DOHH2 (cell line): ENCODE results near the gene MDN1.

Experiments
- H3F3A ChIP-seq: fragments of 200-600 bp; sonication (generic), shearing (Covaris generic); 2 replicates; pipeline ENCODE4 v1.6.0; 2016; ENCODE audit warnings: antibody characterized with exemption, mild to moderate bottlenecking; ENCODE audit not compliant: control insufficient read depth, insufficient read depth
- H3K27ac ChIP-seq: fragments of 200-600 bp; sonication (generic); 2 replicates; pipeline ENCODE4 v1.5.1; 2014; ENCODE audit warnings: low read depth, mild to moderate bottlenecking, low read length, moderate library complexity
- H3K27me3 ChIP-seq: fragments of 200-600 bp; sonication (generic); 2 replicates; pipeline ENCODE4 v1.6.1; 2014; ENCODE audit warnings: mild to moderate bottlenecking, low read length, mixed read lengths; ENCODE audit not compliant: control insufficient read depth
- H3K36me3 ChIP-seq: fragments of 200-600 bp; sonication (generic); 2 replicates; pipeline ENCODE4 v1.6.1; 2014; ENCODE audit warnings: mild to moderate bottlenecking, low read length, moderate library complexity, mixed read lengths; ENCODE audit not compliant: control insufficient read depth
- H3K4me1 ChIP-seq: fragments of 200-600 bp; sonication (generic); 2 replicates; pipeline ENCODE4 v1.6.1; 2014; ENCODE audit warnings: mild to moderate bottlenecking, low read length, mixed read lengths; ENCODE audit not compliant: control insufficient read depth
- H3K4me2 ChIP-seq: fragments of 200-600 bp; sonication (generic); 2 replicates; pipeline ENCODE4 v1.6.0; 2014; ENCODE audit warnings: mild to moderate bottlenecking, low read length, moderate library complexity
- H3K4me3 ChIP-seq: fragments of 200-600 bp; sonication (generic); 2 replicates; pipeline ENCODE4 v1.5.1; 2014; ENCODE audit warnings: mild to moderate bottlenecking, low read length, mixed read lengths
- H3K79me2 ChIP-seq: fragments of 200-600 bp; sonication (generic); 2 replicates; pipeline ENCODE4 v1.6.1; 2014; ENCODE audit warnings: mild to moderate bottlenecking, low read length, mixed read lengths; ENCODE audit not compliant: control insufficient read depth
- H3K9me2 ChIP-seq: fragments of 200-600 bp; sonication (generic); replicated peaks from 2 replicates; pipeline ENCODE4 v1.6.1; 2014; ENCODE audit warnings: mild to moderate bottlenecking, low read length, mixed read lengths; ENCODE audit not compliant: control insufficient read depth
- H3K9me3 ChIP-seq: fragments of 200-600 bp; sonication (generic); 2 replicates; pipeline ENCODE4 v1.6.1; 2014; ENCODE audit warnings: antibody characterized with exemption, low read length, mixed read lengths; ENCODE audit not compliant: control insufficient read depth, insufficient read depth
- H4K20me1 ChIP-seq: fragments of 200-600 bp; sonication (generic); 2 replicates; pipeline ENCODE4 v1.6.0; 2014; ENCODE audit warnings: low read depth, mild to moderate bottlenecking, antibody characterized with exemption, low read length, moderate library complexity; ENCODE audit not compliant: control insufficient read depth, insufficient read depth
- CTCF ChIP-seq: fragments of 200-600 bp; sonication (generic); IDR thresholded peaks from one replicate; pipeline ENCODE4 v1.5.1; 2014; ENCODE audit warnings: antibody characterized with exemption, mild to moderate bottlenecking, low read depth, low read length; ENCODE audit not compliant: poor library complexity, severe bottlenecking
- EZH2phosphoT487 ChIP-seq: fragments of 200-600 bp; sonication (generic); IDR thresholded peaks from 2 replicates; pipeline ENCODE4 v1.6.1; 2017; ENCODE audit warnings: borderline replicate concordance, mild to moderate bottlenecking, antibody characterized with exemption, low read length, moderate library complexity, mixed read lengths

MDN1 gene

GRCh38 chr6:89682991-89683390 is 136.6 kb downstream of the MDN1 start:
- H3K4me3 ChIP-seq: no peak overlapping the region
- H3K9me3 ChIP-seq: no peaks in the 10 kb centered on the region
- TF ChIP-seq CTCF (no peak), EZH2phosphoT487 (no peak)
- no peak overlapping the region for H3K4me2 ChIP-seq
- H3K79me2 ChIP-seq: no peaks in the 10 kb centered on the region
- no peaks in the 10 kb centered on the region for H3K9me2 ChIP-seq
- no peaks in the 10 kb centered on the region for H3K27me3 ChIP-seq
- H4K20me1 ChIP-seq: no peaks in the 10 kb centered on the region
- peaks cover 89% of the 10 kb centered on the region for H3K36me3 ChIP-seq
- no peak overlapping the region for H3K27ac ChIP-seq
- no peaks in the 10 kb centered on the region for H3F3A ChIP-seq
- H3K4me1 ChIP-seq: no peaks in the 10 kb centered on the region

- Histone ChIP-seq H3K4me3 (no peak overlapping the region), H3F3A (no peaks in the 10 kb centered on the region), H3K36me3 (peaks cover 87% of the 10 kb centered on the region), H3K79me2 (no peaks in the 10 kb centered on the region), H3K27me3 (no peaks in the 10 kb centered on the region), H3K9me3 (no peaks in the 10 kb centered on the region), H4K20me1 (no peaks in the 10 kb centered on the region), H3K4me2 (no peak overlapping the region), H3K9me2 (no peaks in the 10 kb centered on the region), H3K27ac (no peak overlapping the region), H3K4me1 (no peaks in the 10 kb centered on the region)
- TF ChIP-seq CTCF (no peak), EZH2phosphoT487 (no peak)
Measured at GRCh38 chr6:89681983-89682564, 137.5 kb downstream of the MDN1 start.

GRCh38 chr6:89680551-89680950 is 139.0 kb downstream of the MDN1 start:
- H3K4me3 ChIP-seq: no peak overlapping the region
- H3K4me2 ChIP-seq: no peak overlapping the region
- H4K20me1 ChIP-seq: no peaks in the 10 kb centered on the region
- peaks cover 88% of the 10 kb centered on the region for H3K36me3 ChIP-seq
- TF ChIP-seq CTCF (no peak), EZH2phosphoT487 (no peak)
- H3F3A ChIP-seq: no peaks in the 10 kb centered on the region
- no peaks in the 10 kb centered on the region for H3K9me2 ChIP-seq
- H3K27me3 ChIP-seq: no peaks in the 10 kb centered on the region
- H3K4me1 ChIP-seq: no peaks in the 10 kb centered on the region
- no peak overlapping the region for H3K27ac ChIP-seq
- H3K79me2 ChIP-seq: no peaks in the 10 kb centered on the region
- H3K9me3 ChIP-seq: no peaks in the 10 kb centered on the region
